Immature natural killer cell (primary cell): ENCODE data around the gene ATP6AP2. TPM values are rescaled to one million over a fixed set of nuclear protein-coding genes. Genes with fewer than 3 reads are reported as not detected.
"Not testable (repeated sequence)": the region's sequence is repeated elsewhere in the genome, so short reads cannot be mapped to it uniquely, and the experiment has no call there.

Experiments
- DNase-seq, 3 donors: peaks; one replicate each; pipeline ENCODE4 v3.0.0; 2022; ENCODE audit warnings: mixed read lengths in 1 of 3
- H3K27ac Mint-ChIP-seq, 6 donors: one replicate each; pipeline ENCODE4 v1.8.0; 2020; ENCODE audit warnings: mixed read lengths in 6 of 6, mild to moderate bottlenecking in 5 of 6, inconsistent platforms in 4 of 6, moderate library complexity in 3 of 6
- H3K27me3 Mint-ChIP-seq, 3 donors: one replicate each; pipeline ENCODE4 v1.8.0; 2020 to 2021; ENCODE audit warnings: low read depth in 3 of 3, mild to moderate bottlenecking in 3 of 3, mixed read lengths in 3 of 3, moderate library complexity in 3 of 3, inconsistent platforms in 1 of 3
- H3K36me3 Mint-ChIP-seq, 3 donors: one replicate each; pipeline ENCODE4 v1.8.0; 2020; ENCODE audit warnings: mixed read lengths in 3 of 3, inconsistent platforms in 2 of 3, mild to moderate bottlenecking in 2 of 3
- H3K4me1 Mint-ChIP-seq, 2 donors: one replicate each; pipeline ENCODE4 v1.8.0; 2020; ENCODE audit warnings: inconsistent platforms in 2 of 2, mild to moderate bottlenecking in 2 of 2, mixed read lengths in 2 of 2, moderate library complexity in 1 of 2
- H3K4me3 Mint-ChIP-seq, 5 donors: one replicate each; pipeline ENCODE4 v1.8.0; 2020; ENCODE audit warnings: mild to moderate bottlenecking in 5 of 5, mixed read lengths in 5 of 5, inconsistent platforms in 3 of 5, moderate library complexity in 3 of 5
- H3K9me3 Mint-ChIP-seq, 6 donors: one replicate each; pipeline ENCODE4 v1.8.0; 2020; ENCODE audit warnings: mild to moderate bottlenecking in 6 of 6, mixed read lengths in 6 of 6, inconsistent platforms in 4 of 6, moderate library complexity in 3 of 6
- polyA plus RNA-seq, 3 donors: library from polyadenylated mRNA; unstranded; fragments of 300-500 nt; fragmentation: Illumina TruSeq; gene quantifications; one replicate each; pipeline ENCODE4 v1.2.3, GENCODE V29; 2021

The ATP6AP2 gene
- polyA plus RNA-seq, 3 donors from 2014 or later: 212 to 252 (median 220) TPM

- Mint-ChIP-seq H3K4me3 (no peak overlapping the region), H3K27me3 (peaks cover 0 to 9% (median 7%) of the 10 kb centered on the region in 3 donors), H3K27ac (no peak overlapping the region), H3K36me3 (no peaks in the 10 kb centered on the region), H3K9me3 (no peaks in the 10 kb centered on the region), H3K4me1 (no peaks in the 10 kb centered on the region)
- DNase-seq: no peak
Measured at GRCh38 chrX:40558590-40558989, 22.2 kb upstream of the ATP6AP2 start.

- H3K4me3 Mint-ChIP-seq: no peak overlapping the region
- peaks cover 0 to 5% (median 3%) of the 10 kb centered on the region in 3 donors for H3K27me3 Mint-ChIP-seq
- no peak for DNase-seq
- H3K9me3 Mint-ChIP-seq: no peaks in the 10 kb centered on the region
- H3K4me1 Mint-ChIP-seq: no peaks in the 10 kb centered on the region
- H3K27ac Mint-ChIP-seq: no peak overlapping the region
- H3K36me3 Mint-ChIP-seq: no peaks in the 10 kb centered on the region
Measured at GRCh38 chrX:40563784-40564183, 17.0 kb upstream of the ATP6AP2 start.

- Mint-ChIP-seq H3K4me1 (no peaks in the 10 kb centered on the region), H3K4me3 (no peak overlapping the region), H3K9me3 (no peaks in the 10 kb centered on the region), H3K27ac (no peak overlapping the region), H3K27me3 (peaks cover 0 to 5% (median 3%) of the 10 kb centered on the region in 3 donors), H3K36me3 (no peaks in the 10 kb centered on the region)
- no peak for DNase-seq
Measured at GRCh38 chrX:40564447-40564846, 16.3 kb upstream of the ATP6AP2 start.

- peaks cover 3 to 6% (median 5%) of the 10 kb centered on the region in 3 donors for H3K27me3 Mint-ChIP-seq
- H3K4me3 Mint-ChIP-seq: peak overlapping the region; percentile 52 to 78 (median 72)
- no peak for DNase-seq
- H3K9me3 Mint-ChIP-seq: no peaks in the 10 kb centered on the region
- H3K36me3 Mint-ChIP-seq: no peaks in the 10 kb centered on the region
- H3K4me1 Mint-ChIP-seq: peaks cover 5 to 13% of the 10 kb centered on the region in 2 donors
- H3K27ac Mint-ChIP-seq: peak overlapping the region in 5 of 6 donors; percentile 0 to 73 (median 12)
Measured at GRCh38 chrX:40570346-40571093, 10.2 kb upstream of the ATP6AP2 start.

- H3K27me3 Mint-ChIP-seq, H3K9me3 Mint-ChIP-seq, H3K36me3 Mint-ChIP-seq: not testable (repeated sequence)
- Mint-ChIP-seq H3K27ac (peak overlapping the region in 3 of 6 donors; percentile 12 to 73 (median 24)), H3K4me1 (peaks cover 5 to 13% of the 10 kb centered on the region in 2 donors), H3K4me3 (peak overlapping the region; percentile 52 to 78 (median 72))
- DNase-seq: peak in 1 of 3 donors; percentile 14
Measured at GRCh38 chrX:40571164-40571563, 9.6 kb upstream of the ATP6AP2 start.

GRCh38 chrX:40571600-40571999, 9.2 kb upstream of the ATP6AP2 start:
- Mint-ChIP-seq H3K9me3 (no peaks in the 10 kb centered on the region), H3K27me3 (peaks cover 3 to 8% (median 5%) of the 10 kb centered on the region in 3 donors), H3K36me3 (no peaks in the 10 kb centered on the region), H3K4me3 (no peak overlapping the region), H3K4me1 (peaks cover 5 to 13% of the 10 kb centered on the region in 2 donors), H3K27ac (no peak overlapping the region)
- DNase-seq: no peak

GRCh38 chrX:40573763-40574162, 7.0 kb upstream of the ATP6AP2 start:
- Mint-ChIP-seq H3K4me3 (no peak overlapping the region), H3K27ac (no peak overlapping the region), H3K9me3 (no peaks in the 10 kb centered on the region), H3K4me1 (peaks cover 5 to 13% of the 10 kb centered on the region in 2 donors), H3K36me3 (no peaks in the 10 kb centered on the region), H3K27me3 (peaks cover 3 to 8% (median 5%) of the 10 kb centered on the region in 3 donors)
- peak in 1 of 3 donors; percentile 35 for DNase-seq

GRCh38 chrX:40575411-40575810, 5.4 kb upstream of the ATP6AP2 start:
- not testable (repeated sequence) for DNase-seq, H3K4me3 Mint-ChIP-seq, H3K27me3 Mint-ChIP-seq, H3K27ac Mint-ChIP-seq, H3K36me3 Mint-ChIP-seq, H3K9me3 Mint-ChIP-seq
- H3K4me1 Mint-ChIP-seq: peaks cover 8 to 15% of the 10 kb centered on the region in 2 donors

- no peak overlapping the region for H3K27ac Mint-ChIP-seq
- H3K36me3 Mint-ChIP-seq: no peaks in the 10 kb centered on the region
- no peak for DNase-seq
- no peak overlapping the region for H3K4me3 Mint-ChIP-seq
- H3K4me1 Mint-ChIP-seq: peaks cover 4 to 13% of the 10 kb centered on the region in 2 donors
- peaks cover 2 to 9% (median 9%) of the 10 kb centered on the region in 3 donors for H3K27me3 Mint-ChIP-seq
- H3K9me3 Mint-ChIP-seq: no peaks in the 10 kb centered on the region
Measured at GRCh38 chrX:40576291-40576690, 4.5 kb upstream of the ATP6AP2 start.

GRCh38 chrX:40578039-40578695, 2.6 kb upstream of the ATP6AP2 start:
- Mint-ChIP-seq H3K9me3 (no peaks in the 10 kb centered on the region), H3K27me3 (peaks cover 2 to 10% (median 9%) of the 10 kb centered on the region in 3 donors), H3K4me3 (no peak overlapping the region), H3K27ac (no peak overlapping the region), H3K36me3 (no peaks in the 10 kb centered on the region), H3K4me1 (peaks cover 14 to 31% of the 10 kb centered on the region in 2 donors)
- no peak for DNase-seq

GRCh38 chrX:40579141-40579540, 1.6 kb upstream of the ATP6AP2 start:
- Mint-ChIP-seq H3K4me1 (peaks cover 15 to 37% of the 10 kb centered on the region in 2 donors), H3K27me3 (peaks cover 2 to 10% (median 9%) of the 10 kb centered on the region in 3 donors), H3K4me3 (peak overlapping the region in 1 of 5 donors; percentile 32)

GRCh38 chrX:40579900-40580536, 752 bp upstream of the ATP6AP2 start:
- no peaks in the 10 kb centered on the region for H3K36me3 Mint-ChIP-seq
- H3K27me3 Mint-ChIP-seq: peaks cover 2 to 10% (median 9%) of the 10 kb centered on the region in 3 donors
- DNase-seq: no peak
- H3K4me1 Mint-ChIP-seq: peaks cover 15 to 37% of the 10 kb centered on the region in 2 donors
- peak overlapping the region; percentile 93 to 99 (median 97) for H3K27ac Mint-ChIP-seq
- no peaks in the 10 kb centered on the region for H3K9me3 Mint-ChIP-seq
- peak overlapping the region; percentile 84 to 99 (median 95) for H3K4me3 Mint-ChIP-seq

More at GRCh38 chrX:40579141-40579540, 1.6 kb upstream of the ATP6AP2 start:
- Mint-ChIP-seq H3K27ac (no peak overlapping the region), H3K36me3 (no peaks in the 10 kb centered on the region), H3K9me3 (no peaks in the 10 kb centered on the region)
- no peak for DNase-seq

GRCh38 chrX:40581336-40581920, 658 bp downstream of the ATP6AP2 start:
- peaks cover 19 to 44% of the 10 kb centered on the region in 2 donors for H3K4me1 Mint-ChIP-seq
- H3K36me3 Mint-ChIP-seq: no peaks in the 10 kb centered on the region
- no peak for DNase-seq
- peaks cover 2 to 10% (median 6%) of the 10 kb centered on the region in 3 donors for H3K27me3 Mint-ChIP-seq
- no peaks in the 10 kb centered on the region for H3K9me3 Mint-ChIP-seq
- H3K27ac Mint-ChIP-seq: peak overlapping the region; percentile 76 to 96 (median 88)
- peak overlapping the region; percentile 74 to 95 (median 82) for H3K4me3 Mint-ChIP-seq
